NCI-H446 treated with DMSO at 0.1 percent for 48 hours (cell line): ENCODE measurements around the gene FAM200C.

ENCODE experiments used
- DNase-seq: peaks from one replicate; lab custom pipeline; 2025; lab: John Stamatoyannopoulos, UW

The FAM200C gene

GRCh38 chr5:160367261-160367660, 32.6 kb downstream of the FAM200C start:
- no peak for DNase-seq

- no peak for DNase-seq
Observed at GRCh38 chr5:160366230-160366629, 33.6 kb downstream of the FAM200C start.

GRCh38 chr5:160363660-160364395, 36.0 kb downstream of the FAM200C start:
- DNase-seq: no peak

GRCh38 chr5:160363211-160363610, 36.6 kb downstream of the FAM200C start:
- DNase-seq: no peak

GRCh38 chr5:160361624-160362228, 38.1 kb downstream of the FAM200C start:
- no peak for DNase-seq

- no peak for DNase-seq
Observed at GRCh38 chr5:160360310-160360709, 39.5 kb downstream of the FAM200C start.

- no peak for DNase-seq
Observed at GRCh38 chr5:160359816-160360215, 40.0 kb downstream of the FAM200C start.

GRCh38 chr5:160359242-160359641, 40.6 kb downstream of the FAM200C start:
- DNase-seq: no peak

GRCh38 chr5:160357861-160358411, 41.9 kb downstream of the FAM200C start:
- no peak for DNase-seq

GRCh38 chr5:160357394-160357793, 42.5 kb downstream of the FAM200C start:
- DNase-seq: no peak

GRCh38 chr5:160356550-160357347, 43.1 kb downstream of the FAM200C start:
- no peak for DNase-seq

GRCh38 chr5:160354666-160355065, 45.2 kb downstream of the FAM200C start:
- no peak for DNase-seq

GRCh38 chr5:160353379-160353778, 46.5 kb downstream of the FAM200C start:
- no peak for DNase-seq

- no peak for DNase-seq
Observed at GRCh38 chr5:160352308-160352707, 47.5 kb downstream of the FAM200C start.

GRCh38 chr5:160349935-160350303, 49.9 kb downstream of the FAM200C start:
- DNase-seq: no peak

GRCh38 chr5:160349249-160349934, 50.5 kb downstream of the FAM200C start:
- no peak for DNase-seq

- no peak for DNase-seq
Observed at GRCh38 chr5:160348080-160348479, 51.8 kb downstream of the FAM200C start.

- DNase-seq: no peak
Observed at GRCh38 chr5:160347448-160347847, 52.4 kb downstream of the FAM200C start.
